ENCODE results near the gene SLC35F2. TPM values are rescaled to one million over a fixed set of nuclear protein-coding genes. Genes with fewer than 3 reads are reported as not detected.
"Not testable (repeated sequence)": the region's sequence is repeated elsewhere in the genome, so short reads cannot be mapped to it uniquely, and the experiment has no call there.

Gene SLC35F2
- total and polyA plus RNA-seq, 2 donors (not counting 1 experiment from before 2014, with no cell fraction given): 2.8 to 7.4 TPM

- H4K20me1 ChIP-seq (ENCODE audit: control insufficient read depth, extremely low read depth, insufficient read depth, low read length): no peaks in the 10 kb centered on the region
- H3K4me3 ChIP-seq (replicated peaks in 1 of 4; ENCODE audit: control extremely low read depth in 1 of 4, insufficient read depth in 1 of 4, low read depth in 3 of 4, low read length in 4 of 4): no peak overlapping the region
- no peak overlapping the region for H3K4me2 ChIP-seq (ENCODE audit: extremely low read depth, insufficient read depth, low read length)
- no peak for TF ChIP-seq CTCF (conservative IDR thresholded peaks at IDR 0.05 in 1 of 2, IDR thresholded peaks at IDR 0.05 in 1 of 2; ENCODE audit: low read depth in 1 of 2, low read length in 2 of 2)
- no peak for TF ChIP-seq EZH2 (IDR thresholded peaks at IDR 0.05; ENCODE audit: low read length, missing control alignments)
- H3K27ac ChIP-seq (ENCODE audit: insufficient read depth, low read length): no peak overlapping the region
- no peaks in the 10 kb centered on the region for H3K9me3 ChIP-seq (ENCODE audit: control insufficient read depth, insufficient read depth, low read depth, low read length)
- no peaks in the 10 kb centered on the region for H3K4me1 ChIP-seq (ENCODE audit: control insufficient read depth, extremely low read depth, insufficient read depth, low read length)
- no peaks in the 10 kb centered on the region for H3K79me2 ChIP-seq (ENCODE audit: control insufficient read depth, insufficient read depth, low read length)
- no peaks in the 10 kb centered on the region for H3K27me3 ChIP-seq (ENCODE audit: control insufficient read depth, insufficient read depth, low read length)
- no peaks in the 10 kb centered on the region for H3K36me3 ChIP-seq (ENCODE audit: control insufficient read depth, insufficient read depth, low read length)
- DNase-seq (ENCODE audit: low read depth in 2 of 2): no peak
- H3K9ac ChIP-seq (ENCODE audit: insufficient read depth, low read length): no peak overlapping the region
- no peak overlapping the region for H2AFZ ChIP-seq (ENCODE audit: low read length)
Observed at GRCh38 chr11:107776062-107776461, 82.5 kb downstream of the SLC35F2 start.

- Histone ChIP-seq H3K4me3 (replicated peaks in 1 of 4; ENCODE audit: control extremely low read depth in 1 of 4, insufficient read depth in 1 of 4, low read depth in 3 of 4, low read length in 4 of 4) (no peak overlapping the region), H3K9ac (ENCODE audit: insufficient read depth, low read length) (no peak overlapping the region), H3K4me2 (ENCODE audit: extremely low read depth, insufficient read depth, low read length) (peak overlapping the region; percentile 23), H2AFZ (ENCODE audit: low read length) (peak overlapping the region; percentile 34), H3K27ac (ENCODE audit: insufficient read depth, low read length) (peak overlapping the region; percentile 62), H4K20me1 (ENCODE audit: control insufficient read depth, extremely low read depth, insufficient read depth, low read length) (no peaks in the 10 kb centered on the region), H3K9me3 (ENCODE audit: control insufficient read depth, insufficient read depth, low read depth, low read length) (no peaks in the 10 kb centered on the region), H3K79me2 (ENCODE audit: control insufficient read depth, insufficient read depth, low read length) (no peaks in the 10 kb centered on the region), H3K27me3 (ENCODE audit: control insufficient read depth, insufficient read depth, low read length) (no peaks in the 10 kb centered on the region), H3K36me3 (ENCODE audit: control insufficient read depth, insufficient read depth, low read length) (no peaks in the 10 kb centered on the region), H3K4me1 (ENCODE audit: control insufficient read depth, extremely low read depth, insufficient read depth, low read length) (peaks cover 3% of the 10 kb centered on the region)
- DNase-seq (ENCODE audit: low read depth in 2 of 2): peak; percentile 1 to 70
- no peak for TF ChIP-seq CTCF (conservative IDR thresholded peaks at IDR 0.05 in 1 of 2, IDR thresholded peaks at IDR 0.05 in 1 of 2; ENCODE audit: low read depth in 1 of 2, low read length in 2 of 2)
- no peak for TF ChIP-seq EZH2 (IDR thresholded peaks at IDR 0.05; ENCODE audit: low read length, missing control alignments)
Observed at GRCh38 chr11:107770551-107770951, 88.0 kb downstream of the SLC35F2 start.

- Histone ChIP-seq H3K4me2 (ENCODE audit: extremely low read depth, insufficient read depth, low read length) (no peak overlapping the region), H3K27ac (ENCODE audit: insufficient read depth, low read length) (no peak overlapping the region), H4K20me1 (ENCODE audit: control insufficient read depth, extremely low read depth, insufficient read depth, low read length) (no peaks in the 10 kb centered on the region), H3K4me1 (ENCODE audit: control insufficient read depth, extremely low read depth, insufficient read depth, low read length) (peaks cover 3% of the 10 kb centered on the region), H3K9me3 (ENCODE audit: control insufficient read depth, insufficient read depth, low read depth, low read length) (no peaks in the 10 kb centered on the region), H3K27me3 (ENCODE audit: control insufficient read depth, insufficient read depth, low read length) (no peaks in the 10 kb centered on the region), H3K36me3 (ENCODE audit: control insufficient read depth, insufficient read depth, low read length) (no peaks in the 10 kb centered on the region), H3K79me2 (ENCODE audit: control insufficient read depth, insufficient read depth, low read length) (no peaks in the 10 kb centered on the region), H2AFZ (ENCODE audit: low read length) (no peak overlapping the region), H3K9ac (ENCODE audit: insufficient read depth, low read length) (no peak overlapping the region), H3K4me3 (replicated peaks in 1 of 4; ENCODE audit: control extremely low read depth in 1 of 4, insufficient read depth in 1 of 4, low read depth in 3 of 4, low read length in 4 of 4) (no peak overlapping the region)
- DNase-seq (ENCODE audit: low read depth in 2 of 2): peak; percentile 20 to 89
- TF ChIP-seq EZH2 (IDR thresholded peaks at IDR 0.05; ENCODE audit: low read length, missing control alignments) (no peak), CTCF (conservative IDR thresholded peaks at IDR 0.05 in 1 of 2, IDR thresholded peaks at IDR 0.05 in 1 of 2; ENCODE audit: low read depth in 1 of 2, low read length in 2 of 2) (no peak)
Observed at GRCh38 chr11:107769189-107769588, 89.4 kb downstream of the SLC35F2 start.

GRCh38 chr11:107758719-107759355, 99.8 kb downstream of the SLC35F2 start:
- not testable (repeated sequence) for H3K79me2 ChIP-seq (ENCODE audit: control insufficient read depth, insufficient read depth, low read length); H3K9me3 ChIP-seq (ENCODE audit: control insufficient read depth, insufficient read depth, low read depth, low read length); H3K9ac ChIP-seq (ENCODE audit: insufficient read depth, low read length); H3K36me3 ChIP-seq (ENCODE audit: control insufficient read depth, insufficient read depth, low read length); H3K4me3 ChIP-seq (replicated peaks in 1 of 4; ENCODE audit: control extremely low read depth in 1 of 4, insufficient read depth in 1 of 4, low read depth in 3 of 4, low read length in 4 of 4); H3K27me3 ChIP-seq (ENCODE audit: control insufficient read depth, insufficient read depth, low read length); H3K4me2 ChIP-seq (ENCODE audit: extremely low read depth, insufficient read depth, low read length); H3K27ac ChIP-seq (ENCODE audit: insufficient read depth, low read length); DNase-seq (ENCODE audit: low read depth in 2 of 2); H4K20me1 ChIP-seq (ENCODE audit: control insufficient read depth, extremely low read depth, insufficient read depth, low read length); H3K4me1 ChIP-seq (ENCODE audit: control insufficient read depth, extremely low read depth, insufficient read depth, low read length); H2AFZ ChIP-seq (ENCODE audit: low read length)

Measured in fibroblast of lung (primary cell).